Activated CD8-positive, alpha-beta memory T cell treated with anti-CD3 and anti-CD28 coated beads for 36 hours (primary cell): Measurements from ENCODE around the gene MT4. TPM values are rescaled to one million over a fixed set of nuclear protein-coding genes. Genes with fewer than 3 reads are reported as not detected.

Source experiments
- CTCF ChIA-PET: fragments of 350-600 bp; sonication (Branson Sonifier 250); formaldehyde crosslinking; loops from one replicate; lab custom pipeline; 2021; ENCODE audit warnings: antibody characterized with exemption; lab: Charles Lee
- POLR2A ChIA-PET: fragments of 350-600 bp; sonication (Branson Sonifier 250); formaldehyde crosslinking; loops from one replicate; lab custom pipeline; 2021; ENCODE audit warnings: antibody characterized with exemption; lab: Charles Lee
- total RNA-seq, 2 experiments: library from RNA; stranded (reverse); gene quantifications; one replicate each; pipeline ENCODE4 v1.2.3, GENCODE V29; 2021

MT4 gene
- not detected for total RNA-seq

GRCh38 chr16:56564793-56565477, at the start of gene MT4:
Gene MT4, plus strand, starts transcription at chr16:56565073. Its CDS starts 56 bp downstream, at chr16:56565129.
- ChIA-PET CTCF (interaction anchor here (2.0 kb wide), 1 partner anchor 12 kb away, joined by 7 read pairs; no protein-coding TSS in a partner anchor), POLR2A (no interaction called here)

GRCh38 chr16:56515665-56516064, 49.2 kb upstream of the MT4 start:
- CTCF ChIA-PET: interaction anchor here (3.2 kb wide), 1 partner anchor 186 kb away, joined by 10 read pairs; no protein-coding TSS in a partner anchor
- POLR2A ChIA-PET: no interaction called here

GRCh38 chr16:56517206-56517605, 47.7 kb upstream of the MT4 start:
- CTCF ChIA-PET: interaction anchor here (0.6 to 3.2 kb wide), 3 partner anchors 17 to 350 kb away, joined by 3 to 10 read pairs (median 4); no protein-coding TSS in a partner anchor
- POLR2A ChIA-PET: no interaction called here

- CTCF ChIA-PET: interaction anchor here (0.5 to 3.2 kb wide), 4 partner anchors 82 to 349 kb away, joined by 3 to 10 read pairs (median 4); no protein-coding TSS in a partner anchor
- POLR2A ChIA-PET: no interaction called here
These were observed 46.4 kb upstream of the MT4 start for GRCh38 chr16:56518425-56518824.

- ChIA-PET POLR2A (interaction anchor here (0.6 to 1.0 kb wide), 3 partner anchors 44 to 271 kb away, joined by 3 to 5 read pairs (median 4); no protein-coding TSS in a partner anchor), CTCF (interaction anchor here (0.7 to 1.4 kb wide), 4 partner anchors 23 to 425 kb away, joined by 3 to 4 read pairs (median 3); no protein-coding TSS in a partner anchor)
These were observed 45.2 kb upstream of the MT4 start, which contains the start of gene BBS2 for GRCh38 chr16:56519459-56520250. Gene BBS2, minus strand, starts transcription at chr16:56520024. Its CDS starts 162 bp downstream, at chr16:56519862.

- ChIA-PET POLR2A (interaction anchor here (0.6 to 1.0 kb wide), 2 partner anchors 44 to 71 kb away, joined by 3 to 5 read pairs; no protein-coding TSS in a partner anchor), CTCF (interaction anchor here (1.4 kb wide), 1 partner anchor 181 kb away, joined by 3 read pairs; no protein-coding TSS in a partner anchor)
These were observed 44.7 kb upstream of the MT4 start for GRCh38 chr16:56520251-56520577.

- POLR2A ChIA-PET: interaction anchor here (0.5 kb wide), 1 partner anchor 33 kb away, joined by 3 read pairs; no protein-coding TSS in a partner anchor
- CTCF ChIA-PET: interaction anchor here (0.6 kb wide), 1 partner anchor 683 kb away, joined by 4 read pairs; no protein-coding TSS in a partner anchor
These were observed 39.6 kb upstream of the MT4 start for GRCh38 chr16:56525236-56525635.

GRCh38 chr16:56530872-56531271, 34.0 kb upstream of the MT4 start:
- ChIA-PET CTCF (no interaction called here), POLR2A (no interaction called here)

- POLR2A ChIA-PET: no interaction called here
- CTCF ChIA-PET: interaction anchor here (0.6 kb wide), 1 partner anchor 9 kb away, joined by 3 read pairs; no protein-coding TSS in a partner anchor
These were observed 32.2 kb upstream of the MT4 start for GRCh38 chr16:56532714-56533113.

GRCh38 chr16:56534847-56535383, 30.0 kb upstream of the MT4 start:
- ChIA-PET CTCF (no interaction called here), POLR2A (no interaction called here)

GRCh38 chr16:56538331-56538730, 26.5 kb upstream of the MT4 start:
- ChIA-PET POLR2A (no interaction called here), CTCF (no interaction called here)

- ChIA-PET POLR2A (no interaction called here), CTCF (no interaction called here)
These were observed 25.2 kb upstream of the MT4 start for GRCh38 chr16:56539656-56540055.

- POLR2A ChIA-PET: no interaction called here
- CTCF ChIA-PET: no interaction called here
These were observed 22.8 kb upstream of the MT4 start for GRCh38 chr16:56542039-56542438.

- POLR2A ChIA-PET: no interaction called here
These were observed 17.5 kb upstream of the MT4 start for GRCh38 chr16:56547120-56547948.

GRCh38 chr16:56547949-56548567, 16.8 kb upstream of the MT4 start:
- ChIA-PET POLR2A (no interaction called here), CTCF (interaction anchor here (0.9 to 1.1 kb wide), 2 partner anchors 19 to 245 kb away, joined by 3 read pairs; no protein-coding TSS in a partner anchor)

More at GRCh38 chr16:56547120-56547948, 17.5 kb upstream of the MT4 start:
- CTCF ChIA-PET: interaction anchor here (0.7 to 1.1 kb wide), 2 partner anchors 246 to 1385 kb away, joined by 3 to 4 read pairs; no protein-coding TSS in a partner anchor

GRCh38 chr16:56549161-56549560, 15.7 kb upstream of the MT4 start:
- ChIA-PET CTCF (interaction anchor here (0.9 kb wide), 1 partner anchor 20 kb away, joined by 3 read pairs; no protein-coding TSS in a partner anchor), POLR2A (no interaction called here)

- POLR2A ChIA-PET: no interaction called here
- CTCF ChIA-PET: no interaction called here
These were observed 15.0 kb upstream of the MT4 start for GRCh38 chr16:56549744-56550385.
